Neural progenitor cell (in vitro differentiated cells): ENCODE data around the gene TRAPPC11.

Experiments used
- EZH2 ChIP-seq: fragments of 200-600 bp; sonication (generic); IDR thresholded peaks from 2 replicates; pipeline ENCODE4 v1.6.1; 2017; ENCODE audit warnings: antibody characterized with exemption, mild to moderate bottlenecking, moderate library complexity
- TF ChIP-seq, protein P1 (sequence below): fragments of 200-600 bp; sonication (generic); IDR thresholded peaks from 2 replicates; pipeline ENCODE4 v1.5.1; 2017; ENCODE audit warnings: antibody characterized with exemption, mild to moderate bottlenecking

DNA sequence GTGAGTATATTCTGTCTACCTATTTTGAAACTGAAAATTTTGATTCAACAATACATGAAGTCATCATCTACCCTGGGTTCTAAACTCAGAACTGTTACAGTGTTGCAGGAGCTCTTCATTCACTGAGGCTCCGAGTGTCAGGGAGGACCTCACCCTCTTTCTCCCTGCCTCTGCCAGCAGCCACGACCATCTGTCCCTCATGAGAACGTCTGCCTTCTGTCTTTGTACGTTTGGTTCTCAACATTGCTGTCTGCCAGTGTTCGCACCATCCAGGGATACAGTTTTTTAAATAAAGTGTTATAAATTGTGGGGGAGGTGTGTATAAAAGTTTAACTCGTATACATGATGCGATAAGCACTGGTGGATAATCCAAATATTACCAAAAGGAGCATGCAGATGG is 55.5 kb downstream of the TRAPPC11 start:
- TF ChIP-seq, protein P1, sequence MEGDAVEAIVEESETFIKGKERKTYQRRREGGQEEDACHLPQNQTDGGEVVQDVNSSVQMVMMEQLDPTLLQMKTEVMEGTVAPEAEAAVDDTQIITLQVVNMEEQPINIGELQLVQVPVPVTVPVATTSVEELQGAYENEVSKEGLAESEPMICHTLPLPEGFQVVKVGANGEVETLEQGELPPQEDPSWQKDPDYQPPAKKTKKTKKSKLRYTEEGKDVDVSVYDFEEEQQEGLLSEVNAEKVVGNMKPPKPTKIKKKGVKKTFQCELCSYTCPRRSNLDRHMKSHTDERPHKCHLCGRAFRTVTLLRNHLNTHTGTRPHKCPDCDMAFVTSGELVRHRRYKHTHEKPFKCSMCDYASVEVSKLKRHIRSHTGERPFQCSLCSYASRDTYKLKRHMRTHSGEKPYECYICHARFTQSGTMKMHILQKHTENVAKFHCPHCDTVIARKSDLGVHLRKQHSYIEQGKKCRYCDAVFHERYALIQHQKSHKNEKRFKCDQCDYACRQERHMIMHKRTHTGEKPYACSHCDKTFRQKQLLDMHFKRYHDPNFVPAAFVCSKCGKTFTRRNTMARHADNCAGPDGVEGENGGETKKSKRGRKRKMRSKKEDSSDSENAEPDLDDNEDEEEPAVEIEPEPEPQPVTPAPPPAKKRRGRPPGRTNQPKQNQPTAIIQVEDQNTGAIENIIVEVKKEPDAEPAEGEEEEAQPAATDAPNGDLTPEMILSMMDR, result no peak
- TF ChIP-seq EZH2, result no peak
